MM.1S (cell line): ENCODE results near the gene DNAH8.

ENCODE experiments used
- CTCF ChIP-seq: fragments of 300-600 bp; sonication (generic); IDR thresholded peaks from 2 replicates; pipeline ENCODE4 v1.5.1; 2016; ENCODE audit warnings: antibody characterized with exemption, low read length, mixed read lengths
- EZH2 ChIP-seq: fragments of 300-600 bp; sonication (generic); optimal IDR thresholded peaks from 2 replicates; pipeline ENCODE3; 2017; ENCODE audit warnings: low read depth, mild to moderate bottlenecking, antibody characterized with exemption, low read length, mixed read lengths
- EZH2phosphoT487 ChIP-seq: fragments of 300-600 bp; sonication (generic); IDR thresholded peaks from 2 replicates; pipeline ENCODE4 v1.6.1; 2018; ENCODE audit warnings: antibody characterized with exemption, low read length

- TF ChIP-seq CTCF = no peak
- TF ChIP-seq EZH2 = no peak
- no peak for TF ChIP-seq EZH2phosphoT487
Measured at GRCh38 chr6:38760097-38760496, 45.0 kb downstream of the DNAH8 start.
